K562 (cell line): ENCODE data around the gene KRTAP5-4.

Experiments used
- CTCF ChIP-seq, 3 experiments: IDR thresholded peaks in 2 of 3; conservative IDR thresholded peaks in 1 of 3; 2 replicates each; pipeline ENCODE4 v1.5.1; 2011 to 2012; ENCODE audit warnings: low read length in 3 of 3, mild to moderate bottlenecking in 3 of 3, control low read depth in 2 of 3, improper control_type of control experiment in 1 of 3, inconsistent platforms in 1 of 3, low read depth in 1 of 3, mixed read lengths in 1 of 3, moderate library complexity in 1 of 3; ENCODE audit not compliant: insufficient read depth in 2 of 3
- EP300 ChIP-seq: IDR thresholded peaks from 2 replicates; pipeline ENCODE4 v1.6.1; 2012; ENCODE audit warnings: low read length, improper control_type of control experiment
- EP400 ChIP-seq: fragments of 450-650 bp; IDR thresholded peaks from 2 replicates; pipeline ENCODE4 v1.6.1; 2017; ENCODE audit warnings: antibody characterized with exemption, mild to moderate bottlenecking, moderate library complexity
- ESRRB ChIP-seq: fragments of 250-450 bp; sonication (Bioruptor Pico); IDR thresholded peaks from 2 replicates; pipeline ENCODE4 v1.5.0; 2020; ENCODE audit warnings: mild to moderate bottlenecking, moderate library complexity, borderline replicate concordance
- HMG20B ChIP-seq: fragments of 250-450 bp; sonication (Bioruptor Pico); IDR thresholded peaks from 2 replicates; pipeline ENCODE4 v1.5.0; 2021; ENCODE audit warnings: mild to moderate bottlenecking
- KDM1A ChIP-seq, 2 experiments: fragments of 450-650 bp; IDR thresholded peaks; 2 replicates each; pipeline ENCODE4 v1.6.1; 2016; ENCODE audit warnings: mild to moderate bottlenecking in 2 of 2
- MTA1 ChIP-seq: fragments of 450-650 bp; IDR thresholded peaks from 2 replicates; pipeline ENCODE4 v1.6.1; 2017; ENCODE audit warnings: borderline replicate concordance
- RHOXF2B ChIP-seq: fragments of 250-450 bp; sonication (Bioruptor Pico); conservative IDR thresholded peaks from 2 replicates; pipeline ENCODE4 v1.5.1; 2021
- RREB1 ChIP-seq: fragments of 250-450 bp; sonication (Bioruptor Pico); IDR thresholded peaks from 2 replicates; pipeline ENCODE4 v1.4.0; 2020
- ZBTB7A ChIP-seq: IDR thresholded peaks from 2 replicates; pipeline ENCODE4 v1.6.1; 2011; ENCODE audit warnings: low read depth, mild to moderate bottlenecking, low read length, moderate library complexity, borderline replicate concordance; ENCODE audit not compliant: control insufficient read depth

- TF ChIP-seq ZBTB7A = no peak
- TF ChIP-seq EP400 = no peak
- TF ChIP-seq RREB1 (CRISPR knock-in tag) = no peak
- no peak for TF ChIP-seq CTCF (IDR thresholded peaks at IDR 0.05 in 2 of 3, conservative IDR thresholded peaks at IDR 0.05 in 1 of 3; ENCODE audit: insufficient read depth in 2 of 3, low read depth in 1 of 3, low read length in 3 of 3)
- no peak for TF ChIP-seq EP300
- no peak for TF ChIP-seq MTA1
- no peak for TF ChIP-seq ESRRB (CRISPR knock-in tag)
- no peak for TF ChIP-seq HMG20B
- no peak for TF ChIP-seq KDM1A (IDR thresholded peaks at IDR 0.05)
- no peak for TF ChIP-seq RHOXF2B
These were observed 28.3 kb upstream of the KRTAP5-4 start for GRCh38 chr11:1650034-1650917.
